ENCODE data around the gene RALGAPB. TPM values are rescaled to one million over a fixed set of nuclear protein-coding genes. Genes with fewer than 3 reads are reported as not detected.

The RALGAPB gene
- total RNA-seq, 1 experiment from 2014 or later: 24.0 TPM

DNA sequence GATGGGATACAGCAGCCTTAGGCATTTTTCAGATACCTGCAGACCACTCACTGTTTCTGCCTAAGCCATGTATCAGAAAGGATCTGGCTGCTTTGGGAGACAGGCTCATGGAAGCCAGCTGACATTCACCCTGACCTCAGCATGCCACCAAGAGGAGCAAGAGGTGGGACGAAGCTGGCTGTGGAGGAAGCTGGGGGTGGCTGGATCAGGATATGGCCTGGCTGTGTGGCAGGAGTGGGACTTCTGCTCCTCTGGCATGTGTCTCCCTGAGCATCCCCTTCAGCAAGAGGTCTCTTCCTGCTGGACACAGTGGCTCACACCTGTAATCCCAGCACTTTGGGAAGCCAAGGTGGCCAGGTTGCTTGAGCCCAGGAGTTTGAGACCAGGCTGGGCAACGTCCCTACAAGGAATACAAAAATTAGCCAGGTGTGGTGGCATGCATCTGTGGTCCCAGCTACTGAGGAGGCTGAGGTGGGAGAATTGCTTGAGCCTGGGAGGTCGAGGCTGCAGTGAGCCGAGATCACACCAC lies 109.3 kb downstream of the RALGAPB start (continued):
- TF ChIP-seq ZNF274 (IDR thresholded peaks at IDR 0.05; ENCODE audit: low read depth, low read length): no peak

DNA sequence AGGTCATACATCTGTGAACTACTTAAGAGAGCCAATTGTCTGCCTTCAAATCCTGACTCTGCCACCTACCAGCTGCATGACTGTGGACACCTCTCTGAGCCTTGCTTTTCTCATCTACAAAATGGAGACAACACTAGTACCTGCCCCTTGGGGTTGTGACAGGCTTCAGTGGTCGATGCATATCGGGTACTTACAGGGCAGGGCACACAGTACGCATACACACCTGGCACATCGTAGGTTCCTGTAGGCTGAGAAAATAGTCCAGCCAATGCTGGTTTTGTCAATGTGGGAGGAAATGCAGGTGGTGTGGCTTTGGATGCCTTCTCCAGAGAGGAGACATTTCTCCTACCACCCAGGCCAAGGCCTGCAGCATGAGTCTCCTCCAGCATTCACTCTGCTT lies 110.7 kb downstream of the RALGAPB start:
- H4K20me1 ChIP-seq (ENCODE audit: insufficient read depth): no peaks in the 10 kb centered on the region
- H3K9ac ChIP-seq (ENCODE audit: low read length): no peak overlapping the region
- TF ChIP-seq, protein P1, sequence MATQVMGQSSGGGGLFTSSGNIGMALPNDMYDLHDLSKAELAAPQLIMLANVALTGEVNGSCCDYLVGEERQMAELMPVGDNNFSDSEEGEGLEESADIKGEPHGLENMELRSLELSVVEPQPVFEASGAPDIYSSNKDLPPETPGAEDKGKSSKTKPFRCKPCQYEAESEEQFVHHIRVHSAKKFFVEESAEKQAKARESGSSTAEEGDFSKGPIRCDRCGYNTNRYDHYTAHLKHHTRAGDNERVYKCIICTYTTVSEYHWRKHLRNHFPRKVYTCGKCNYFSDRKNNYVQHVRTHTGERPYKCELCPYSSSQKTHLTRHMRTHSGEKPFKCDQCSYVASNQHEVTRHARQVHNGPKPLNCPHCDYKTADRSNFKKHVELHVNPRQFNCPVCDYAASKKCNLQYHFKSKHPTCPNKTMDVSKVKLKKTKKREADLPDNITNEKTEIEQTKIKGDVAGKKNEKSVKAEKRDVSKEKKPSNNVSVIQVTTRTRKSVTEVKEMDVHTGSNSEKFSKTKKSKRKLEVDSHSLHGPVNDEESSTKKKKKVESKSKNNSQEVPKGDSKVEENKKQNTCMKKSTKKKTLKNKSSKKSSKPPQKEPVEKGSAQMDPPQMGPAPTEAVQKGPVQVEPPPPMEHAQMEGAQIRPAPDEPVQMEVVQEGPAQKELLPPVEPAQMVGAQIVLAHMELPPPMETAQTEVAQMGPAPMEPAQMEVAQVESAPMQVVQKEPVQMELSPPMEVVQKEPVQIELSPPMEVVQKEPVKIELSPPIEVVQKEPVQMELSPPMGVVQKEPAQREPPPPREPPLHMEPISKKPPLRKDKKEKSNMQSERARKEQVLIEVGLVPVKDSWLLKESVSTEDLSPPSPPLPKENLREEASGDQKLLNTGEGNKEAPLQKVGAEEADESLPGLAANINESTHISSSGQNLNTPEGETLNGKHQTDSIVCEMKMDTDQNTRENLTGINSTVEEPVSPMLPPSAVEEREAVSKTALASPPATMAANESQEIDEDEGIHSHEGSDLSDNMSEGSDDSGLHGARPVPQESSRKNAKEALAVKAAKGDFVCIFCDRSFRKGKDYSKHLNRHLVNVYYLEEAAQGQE (IDR thresholded peaks at IDR 0.05; ENCODE audit: low read depth): no peak
- TF ChIP-seq FOSL1 (IDR thresholded peaks at IDR 0.05; ENCODE audit: low read depth) (no peak), TCF7L2 (IDR thresholded peaks at IDR 0.05; ENCODE audit: borderline replicate concordance, extremely low read depth, insufficient read depth, insufficient read length) (no peak), JUND (IDR thresholded peaks at IDR 0.05) (no peak), ZFX (IDR thresholded peaks at IDR 0.05) (no peak), RAD21 (IDR thresholded peaks at IDR 0.05; ENCODE audit: low read depth) (no peak), YY1 (IDR thresholded peaks at IDR 0.05; ENCODE audit: extremely low read depth, insufficient replicate concordance, low read depth, low read length) (no peak), POLR2A (IDR thresholded peaks at IDR 0.05; ENCODE audit: borderline replicate concordance, extremely low read depth, insufficient read depth, insufficient read length) (no peak), CEBPB (IDR thresholded peaks at IDR 0.05; ENCODE audit: low read depth) (no peak), EZH2 (IDR thresholded peaks at IDR 0.05) (no peak), EGR1 (IDR thresholded peaks at IDR 0.05; ENCODE audit: low read depth) (no peak), SIN3A (IDR thresholded peaks at IDR 0.05; ENCODE audit: low read depth) (no peak), ELF1 (IDR thresholded peaks at IDR 0.05; ENCODE audit: borderline replicate concordance, low read depth) (no peak), ZNF274 (IDR thresholded peaks at IDR 0.05; ENCODE audit: low read depth, low read length) (no peak)
- TF ChIP-seq, protein P2, sequence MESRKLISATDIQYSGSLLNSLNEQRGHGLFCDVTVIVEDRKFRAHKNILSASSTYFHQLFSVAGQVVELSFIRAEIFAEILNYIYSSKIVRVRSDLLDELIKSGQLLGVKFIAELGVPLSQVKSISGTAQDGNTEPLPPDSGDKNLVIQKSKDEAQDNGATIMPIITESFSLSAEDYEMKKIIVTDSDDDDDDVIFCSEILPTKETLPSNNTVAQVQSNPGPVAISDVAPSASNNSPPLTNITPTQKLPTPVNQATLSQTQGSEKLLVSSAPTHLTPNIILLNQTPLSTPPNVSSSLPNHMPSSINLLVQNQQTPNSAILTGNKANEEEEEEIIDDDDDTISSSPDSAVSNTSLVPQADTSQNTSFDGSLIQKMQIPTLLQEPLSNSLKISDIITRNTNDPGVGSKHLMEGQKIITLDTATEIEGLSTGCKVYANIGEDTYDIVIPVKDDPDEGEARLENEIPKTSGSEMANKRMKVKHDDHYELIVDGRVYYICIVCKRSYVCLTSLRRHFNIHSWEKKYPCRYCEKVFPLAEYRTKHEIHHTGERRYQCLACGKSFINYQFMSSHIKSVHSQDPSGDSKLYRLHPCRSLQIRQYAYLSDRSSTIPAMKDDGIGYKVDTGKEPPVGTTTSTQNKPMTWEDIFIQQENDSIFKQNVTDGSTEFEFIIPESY (IDR thresholded peaks at IDR 0.05; ENCODE audit: extremely low read depth, insufficient replicate concordance, low read length): no peak
- TF ChIP-seq, protein P3, sequence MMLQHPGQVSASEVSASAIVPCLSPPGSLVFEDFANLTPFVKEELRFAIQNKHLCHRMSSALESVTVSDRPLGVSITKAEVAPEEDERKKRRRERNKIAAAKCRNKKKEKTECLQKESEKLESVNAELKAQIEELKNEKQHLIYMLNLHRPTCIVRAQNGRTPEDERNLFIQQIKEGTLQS (IDR thresholded peaks at IDR 0.05): no peak
- TF ChIP-seq, protein P4, sequence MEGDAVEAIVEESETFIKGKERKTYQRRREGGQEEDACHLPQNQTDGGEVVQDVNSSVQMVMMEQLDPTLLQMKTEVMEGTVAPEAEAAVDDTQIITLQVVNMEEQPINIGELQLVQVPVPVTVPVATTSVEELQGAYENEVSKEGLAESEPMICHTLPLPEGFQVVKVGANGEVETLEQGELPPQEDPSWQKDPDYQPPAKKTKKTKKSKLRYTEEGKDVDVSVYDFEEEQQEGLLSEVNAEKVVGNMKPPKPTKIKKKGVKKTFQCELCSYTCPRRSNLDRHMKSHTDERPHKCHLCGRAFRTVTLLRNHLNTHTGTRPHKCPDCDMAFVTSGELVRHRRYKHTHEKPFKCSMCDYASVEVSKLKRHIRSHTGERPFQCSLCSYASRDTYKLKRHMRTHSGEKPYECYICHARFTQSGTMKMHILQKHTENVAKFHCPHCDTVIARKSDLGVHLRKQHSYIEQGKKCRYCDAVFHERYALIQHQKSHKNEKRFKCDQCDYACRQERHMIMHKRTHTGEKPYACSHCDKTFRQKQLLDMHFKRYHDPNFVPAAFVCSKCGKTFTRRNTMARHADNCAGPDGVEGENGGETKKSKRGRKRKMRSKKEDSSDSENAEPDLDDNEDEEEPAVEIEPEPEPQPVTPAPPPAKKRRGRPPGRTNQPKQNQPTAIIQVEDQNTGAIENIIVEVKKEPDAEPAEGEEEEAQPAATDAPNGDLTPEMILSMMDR (IDR thresholded peaks at IDR 0.05 in 2 of 3, conservative IDR thresholded peaks at IDR 0.05 in 1 of 3; ENCODE audit: borderline replicate concordance in 1 of 3, insufficient read depth in 1 of 3, low read depth in 2 of 3, low read length in 2 of 3): no peak
- no peaks in the 10 kb centered on the region for H3K9me2 ChIP-seq (ENCODE audit: insufficient read depth)
- ChIA-PET RAD21 (ENCODE audit: low non-redundant PET in 1 of 2, low total read pairs in 2 of 2, uncharacterized antibody in 2 of 2, unreplicated experiment in 2 of 2) (no interaction called here), POLR2A (no interaction called here), CTCF (no interaction called here)
- H2AFZ ChIP-seq (ENCODE audit: low read depth, low read length, poor library complexity, severe bottlenecking): no peak overlapping the region
- H3K4me1 ChIP-seq (ENCODE audit: control insufficient read depth in 1 of 2, insufficient read depth in 2 of 2, low read length in 2 of 2): no peaks in the 10 kb centered on the region
- H3K27me3 ChIP-seq (ENCODE audit: insufficient read depth, low read length): 0 out of 2 replicates have a peak, but pooled peaks cover 3% of the 10 kb centered on the region
- ATAC-seq (no peak), DNase-seq (ENCODE audit: low read depth, low spot score) (no peak)
- H3K4me2 ChIP-seq (ENCODE audit: low read length): no peak overlapping the region
- no peaks in the 10 kb centered on the region for H3K9me3 ChIP-seq (ENCODE audit: control insufficient read depth in 1 of 2, insufficient read depth in 1 of 2, low read depth in 1 of 2, low read length in 2 of 2)
- no peak overlapping the region for H3K27ac ChIP-seq (ENCODE audit: low read depth, low read length)
- no peaks in the 10 kb centered on the region for H3K36me3 ChIP-seq (ENCODE audit: control insufficient read depth in 1 of 2, insufficient read depth in 2 of 2, low read length in 2 of 2)
- no peak overlapping the region for H3K4me3 ChIP-seq (replicated peaks in 1 of 2; ENCODE audit: low read depth in 1 of 2, low read length in 2 of 2)
- BruUV-seq (replicated peaks): no TSS peak
- no peaks in the 10 kb centered on the region for H3K79me2 ChIP-seq (ENCODE audit: insufficient read depth, low read length)
- intact Hi-C loops (cut with micrococcal nuclease): no loop called here

Data from HCT116 (cell line).